Measurements from ENCODE around the gene EID3.
A peak's percentile ranks its signal among the peaks of the same experiment; 100 is the strongest.
"Not testable (repeated sequence)": the region's sequence is repeated elsewhere in the genome, so short reads cannot be mapped to it uniquely, and the experiment has no call there.

EID3 gene

DNA sequence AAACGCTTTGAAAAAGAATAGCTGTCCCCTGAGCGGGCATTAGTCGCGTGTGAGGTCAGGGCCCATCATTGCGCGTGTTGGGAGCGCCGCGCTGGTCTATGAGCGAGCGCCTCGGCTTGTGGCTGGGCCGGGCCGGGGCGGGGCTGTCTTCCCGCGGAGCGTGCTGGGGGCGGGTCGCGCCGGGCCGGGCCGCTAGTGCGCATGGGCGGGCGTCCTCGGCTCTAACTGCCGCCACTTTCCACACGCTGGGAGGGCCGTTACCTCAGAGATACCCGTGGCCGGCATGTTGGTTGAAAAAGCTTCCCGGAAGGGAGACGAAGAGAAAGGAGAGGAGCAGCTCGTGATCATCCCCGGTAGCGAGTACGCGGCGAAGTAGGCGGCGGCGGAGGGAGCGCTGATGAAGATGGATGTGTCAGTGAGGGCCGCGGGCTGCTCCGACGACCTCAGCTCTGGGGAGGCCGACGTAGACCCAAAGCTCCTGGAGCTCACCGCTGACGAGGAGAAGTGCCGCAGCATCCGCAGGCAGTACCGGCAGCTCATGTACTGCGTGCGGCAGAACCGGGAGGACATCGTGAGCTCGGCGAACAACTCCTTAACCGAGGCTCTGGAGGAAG, at the start of gene EID3:
EID3 (plus strand) TSS at position 202 of the 614 bp plus-strand sequence; CDS start at position 398, 196 bp downstream.
- DNase-seq (ENCODE audit: low spot score): peak; percentile 86

DNA sequence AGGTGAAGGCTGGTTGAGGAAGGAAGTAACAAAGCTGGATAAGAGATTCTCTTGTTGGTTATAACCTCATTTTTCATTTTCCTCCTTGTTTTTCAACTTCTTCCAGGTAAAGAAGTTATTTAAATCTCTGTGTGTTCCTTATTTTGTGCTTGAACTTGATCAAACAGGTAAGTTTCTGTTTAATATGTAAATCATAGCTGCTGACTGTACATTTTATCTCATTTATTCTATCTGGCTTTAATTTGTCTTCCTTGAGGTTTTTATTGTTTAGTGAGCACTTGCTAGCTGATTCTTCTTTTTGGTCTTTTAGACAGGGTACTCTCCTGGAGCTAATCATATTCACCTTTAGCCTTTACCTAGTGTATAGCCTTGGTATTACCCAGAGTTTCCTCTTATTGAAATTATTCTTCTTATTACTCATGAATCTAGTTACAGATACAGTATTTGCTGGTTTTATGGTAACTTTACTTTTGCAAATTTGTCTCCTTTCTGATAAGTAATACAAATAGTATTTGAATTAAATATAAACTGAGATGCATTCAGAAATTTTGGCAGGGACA, 45.5 kb upstream of the EID3 start:
- DNase-seq (ENCODE audit: low spot score): no peak

GRCh38 chr12:104258476-104259067, 45.0 kb upstream of the EID3 start:
- DNase-seq (ENCODE audit: low spot score): no peak

GRCh38 chr12:104263026-104263425, 40.5 kb upstream of the EID3 start:
- no peak for DNase-seq (ENCODE audit: low spot score)

GRCh38 chr12:104263580-104264358, 39.8 kb upstream of the EID3 start:
- DNase-seq (ENCODE audit: low spot score): no peak

- DNase-seq (ENCODE audit: low spot score): not testable (repeated sequence)
Observed at GRCh38 chr12:104265436-104265835, 38.1 kb upstream of the EID3 start.

- no peak for DNase-seq (ENCODE audit: low spot score)
Observed at GRCh38 chr12:104272938-104273337, 30.6 kb upstream of the EID3 start.

- no peak for DNase-seq (ENCODE audit: low spot score)
Observed at GRCh38 chr12:104273503-104273902, 30.0 kb upstream of the EID3 start.

- no peak for DNase-seq (ENCODE audit: low spot score)
Observed at GRCh38 chr12:104274811-104275210, 28.7 kb upstream of the EID3 start.

DNA sequence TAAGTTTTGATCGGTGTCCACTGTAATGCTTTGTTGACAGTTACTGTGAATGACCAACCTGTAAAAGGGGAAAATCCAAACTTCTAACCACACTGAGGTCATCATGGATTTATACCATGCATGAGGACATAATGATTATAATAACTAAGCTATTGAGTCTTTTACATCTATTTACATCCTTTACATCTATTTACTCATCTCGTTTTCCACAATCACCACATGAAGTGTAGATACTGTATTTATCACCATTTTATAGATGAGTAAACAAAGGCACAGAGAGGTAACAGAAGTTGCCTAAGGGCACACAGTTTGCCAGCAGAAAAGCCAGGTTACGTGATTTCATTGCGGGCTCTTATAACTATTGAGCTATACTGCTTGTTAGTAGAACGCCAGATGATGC, 27.9 kb upstream of the EID3 start:
- DNase-seq (ENCODE audit: low spot score): no peak

- no peak for DNase-seq (ENCODE audit: low spot score)
Observed at GRCh38 chr12:104276273-104277131, 27.0 kb upstream of the EID3 start.

DNA sequence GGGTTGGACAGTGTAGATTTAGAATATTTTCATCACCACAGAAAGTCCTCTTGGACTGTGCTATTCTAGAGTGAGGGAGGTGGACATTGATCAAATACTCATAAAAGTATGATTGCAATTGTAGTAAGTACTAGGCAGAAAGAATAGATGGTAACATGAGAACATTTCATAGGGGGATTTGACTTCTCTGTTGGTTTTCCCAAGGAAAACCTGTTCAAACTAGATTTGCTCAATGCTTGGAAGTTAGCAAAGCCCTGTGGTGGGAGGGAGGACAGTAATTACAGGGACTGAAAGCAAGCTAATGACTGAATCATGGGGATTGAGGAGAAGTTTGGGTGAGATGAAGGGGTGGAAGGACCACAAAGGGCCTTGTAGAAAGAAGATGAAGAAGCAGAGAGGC, 24.4 kb upstream of the EID3 start:
- DNase-seq (ENCODE audit: low spot score): no peak

DNA sequence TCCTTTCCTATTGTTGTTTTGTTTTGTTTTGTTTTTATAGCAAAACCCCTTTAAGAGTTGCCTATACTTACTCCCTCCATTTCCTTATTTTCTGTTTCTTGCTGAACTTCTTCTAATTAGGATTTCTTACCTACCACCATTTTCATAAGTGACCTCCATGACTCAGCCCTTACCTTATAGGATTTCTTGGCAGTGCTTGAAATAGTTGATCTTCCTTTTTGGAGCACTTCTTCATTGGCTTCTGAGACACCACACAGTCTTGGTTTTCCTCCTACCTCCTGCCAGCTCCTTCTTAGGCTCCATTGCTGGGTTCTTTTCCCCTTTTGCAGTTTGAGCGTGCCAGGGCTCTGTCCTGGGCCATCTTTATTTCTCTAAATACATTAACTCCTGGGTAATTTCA, 23.4 kb upstream of the EID3 start:
- no peak for DNase-seq (ENCODE audit: low spot score)

DNA sequence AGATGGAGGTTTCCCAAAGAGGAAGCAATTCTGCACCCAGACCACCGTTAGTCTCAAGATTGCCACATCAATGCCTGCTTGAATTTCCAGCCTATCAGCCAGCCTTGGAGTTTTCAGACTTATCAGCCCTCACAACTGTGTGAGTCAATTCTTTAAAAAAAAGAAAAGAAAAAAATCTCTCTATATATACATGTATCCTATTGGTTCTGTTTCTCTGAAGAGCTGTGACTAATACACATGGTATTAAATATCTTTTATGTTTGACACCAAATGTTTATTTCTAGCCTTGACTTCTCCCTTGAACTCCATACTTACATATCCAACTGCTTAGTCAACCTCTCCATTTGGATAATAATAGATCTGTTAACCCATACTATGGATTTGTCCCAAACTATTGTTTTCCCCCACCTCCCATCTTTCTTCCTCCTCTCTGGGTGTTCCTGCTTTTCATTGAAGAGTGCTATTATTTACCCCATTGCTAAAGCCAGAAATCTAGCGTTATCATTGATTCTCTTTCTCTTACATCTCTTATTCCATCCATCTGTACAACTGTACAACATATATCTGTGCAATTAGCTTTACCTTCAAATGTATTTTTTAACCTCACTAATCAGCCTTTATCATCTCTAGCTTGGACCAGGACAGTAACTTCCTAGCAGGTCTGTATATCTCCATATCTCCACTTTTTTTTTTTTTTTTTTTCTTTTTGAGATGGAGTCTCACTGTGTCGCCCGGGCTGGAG, 22.7 kb upstream of the EID3 start:
- peak; percentile 77 for DNase-seq (ENCODE audit: low spot score)

GRCh38 chr12:104281636-104282035, 21.9 kb upstream of the EID3 start:
- DNase-seq (ENCODE audit: low spot score): no peak

GRCh38 chr12:104282109-104282508, 21.4 kb upstream of the EID3 start:
- DNase-seq (ENCODE audit: low spot score): no peak

DNA sequence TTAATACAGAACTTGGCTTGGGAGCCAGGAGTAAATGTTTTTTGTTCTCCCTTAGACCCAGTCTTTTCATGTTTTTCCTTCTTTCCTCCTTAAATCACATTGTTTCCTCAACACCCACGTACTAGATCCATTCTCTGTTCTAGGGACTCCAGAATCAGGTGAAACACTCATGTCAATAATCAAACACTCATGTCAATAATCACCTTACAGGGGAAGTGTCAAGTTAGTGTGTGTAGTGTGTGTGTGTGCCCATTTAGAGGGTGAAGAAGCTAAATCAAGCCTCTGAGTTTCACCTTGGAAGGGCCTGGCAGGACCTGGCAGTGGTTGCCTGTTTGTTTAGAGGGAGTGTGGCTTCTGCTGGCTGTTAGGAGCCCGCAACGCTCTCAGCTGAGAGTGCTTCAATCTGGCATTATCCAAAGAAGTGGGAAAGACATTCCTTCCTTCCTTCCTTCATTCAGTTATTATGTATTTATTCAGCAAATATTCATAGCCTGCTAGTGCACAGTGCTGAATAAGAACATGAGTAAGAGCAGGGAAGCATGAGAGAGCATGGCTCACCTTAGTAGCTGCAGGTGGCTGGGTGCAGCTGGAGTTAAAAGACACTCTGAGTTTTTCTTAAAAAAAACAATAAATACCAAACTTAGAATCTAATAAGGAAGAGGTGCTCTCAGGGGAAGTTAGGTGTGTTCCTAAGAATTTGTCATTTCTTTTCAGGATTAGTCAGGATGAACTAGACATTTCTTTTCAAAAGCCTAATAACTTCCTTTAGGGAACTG, 17.6 kb upstream of the EID3 start:
- no peak for DNase-seq (ENCODE audit: low spot score)

GRCh38 chr12:104286516-104287482, 16.7 kb upstream of the EID3 start:
- DNase-seq (ENCODE audit: low spot score): peak; percentile 86

DNA sequence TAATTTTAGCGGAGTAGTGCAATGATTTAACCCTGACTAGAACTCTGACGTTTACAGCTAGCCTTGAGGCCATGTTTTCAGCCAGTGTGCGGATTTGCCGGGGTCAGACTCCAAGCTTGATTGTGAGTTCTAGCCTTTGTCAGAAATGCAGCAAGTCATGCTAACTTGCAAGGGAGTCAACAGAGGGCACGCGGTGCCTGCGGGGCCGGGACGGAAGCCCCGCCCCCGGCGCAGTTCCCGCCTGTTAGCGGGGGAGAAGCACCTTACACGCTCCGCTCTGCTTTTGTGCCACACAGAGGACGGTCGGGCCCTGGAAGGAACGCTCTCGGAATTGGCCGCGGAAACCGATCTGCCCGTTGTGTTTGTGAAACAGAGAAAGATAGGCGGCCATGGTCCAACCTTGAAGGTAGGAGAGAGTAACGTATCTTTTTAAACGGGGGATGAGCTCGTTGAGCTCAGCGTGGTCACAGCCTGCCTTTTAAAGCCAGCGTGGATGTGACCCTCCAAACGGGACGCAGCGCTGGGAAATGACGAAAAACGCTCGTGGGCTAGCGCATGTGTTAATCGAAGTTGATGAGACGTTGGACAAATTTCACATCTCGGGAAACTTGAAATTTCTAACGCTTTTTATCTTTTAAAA, 14.8 kb upstream of the EID3 start:
- peak; percentile 65 for DNase-seq (ENCODE audit: low spot score)

All from AG08396 (cell line).